ENCODE results near the gene ZBTB7C.

ZBTB7C gene

DNA sequence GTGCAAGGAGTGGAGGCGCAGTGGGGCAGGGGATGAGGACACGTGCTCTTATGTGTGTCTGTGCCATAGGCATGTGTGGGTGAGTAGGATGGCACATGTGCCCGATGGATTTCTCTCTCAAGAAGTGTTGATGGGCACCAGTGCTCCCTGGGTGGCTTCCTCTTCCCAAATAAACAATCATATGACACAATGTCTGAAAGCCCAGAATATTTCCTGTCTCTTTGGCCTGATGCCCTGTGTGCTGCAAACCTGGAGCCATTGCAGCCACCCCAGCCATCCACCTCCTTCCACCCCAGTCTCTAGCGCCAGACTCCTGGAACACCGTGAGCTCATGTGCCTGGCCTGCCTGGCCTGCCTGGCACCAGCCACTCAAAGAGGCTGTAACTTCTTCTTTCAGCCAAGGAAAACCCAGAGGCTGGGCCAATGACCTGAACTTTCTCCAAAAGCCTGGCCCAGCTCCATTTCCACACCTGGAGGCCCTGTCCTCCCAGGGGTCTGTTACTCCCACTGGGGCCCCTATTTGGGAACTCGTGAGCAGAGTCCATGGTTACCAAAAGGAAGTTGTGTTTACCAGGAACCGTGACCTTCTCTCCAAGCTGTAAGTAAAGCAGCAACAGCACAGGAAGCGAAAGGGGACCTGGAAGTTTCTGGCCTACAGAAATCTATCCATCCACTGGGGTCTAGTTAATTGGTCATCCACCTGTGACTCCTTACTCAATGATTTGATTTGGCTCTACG lies 9.5 kb upstream of the ZBTB7C start:
- DNase-seq: no peak

DNA sequence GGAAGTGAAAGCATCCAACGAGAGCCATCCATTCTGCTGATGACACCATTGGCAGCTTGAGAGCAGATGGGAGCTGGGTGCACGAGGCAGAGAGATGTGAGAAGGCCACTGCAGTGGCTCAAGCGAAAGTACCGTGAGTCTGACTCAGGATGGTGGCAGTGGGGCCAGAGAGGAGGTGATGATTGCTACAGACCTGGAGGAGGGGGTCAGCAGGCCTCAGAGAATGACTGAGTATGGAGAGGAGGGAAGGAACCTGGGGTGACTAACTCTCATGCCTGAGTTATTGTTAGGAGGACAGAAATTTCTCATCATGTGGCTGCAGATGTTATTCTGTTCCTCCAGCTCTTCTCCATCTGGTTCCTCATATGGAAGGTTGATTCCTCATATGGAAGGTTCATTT lies 8.8 kb upstream of the ZBTB7C start:
- DNase-seq: no peak

DNA sequence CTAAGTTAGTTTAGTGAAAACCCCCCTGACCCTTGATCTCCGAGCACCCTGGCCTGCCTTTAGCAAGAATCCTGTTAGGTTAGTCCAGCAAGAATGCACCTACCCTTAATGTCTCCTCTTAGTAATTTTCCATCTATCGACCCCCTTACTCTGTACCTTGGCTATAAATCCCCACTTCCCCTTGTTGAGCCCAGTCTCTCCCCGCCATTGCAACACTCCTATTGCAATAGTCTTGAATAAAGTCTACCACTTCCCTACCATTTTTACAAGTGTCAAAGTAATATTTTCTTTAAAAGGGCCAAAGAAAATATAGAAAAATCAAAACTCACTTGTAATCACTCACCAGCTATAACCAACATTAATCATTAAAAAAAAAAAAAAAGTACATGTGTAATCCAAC lies 4.2 kb upstream of the ZBTB7C start:
- DNase-seq: no peak

DNA sequence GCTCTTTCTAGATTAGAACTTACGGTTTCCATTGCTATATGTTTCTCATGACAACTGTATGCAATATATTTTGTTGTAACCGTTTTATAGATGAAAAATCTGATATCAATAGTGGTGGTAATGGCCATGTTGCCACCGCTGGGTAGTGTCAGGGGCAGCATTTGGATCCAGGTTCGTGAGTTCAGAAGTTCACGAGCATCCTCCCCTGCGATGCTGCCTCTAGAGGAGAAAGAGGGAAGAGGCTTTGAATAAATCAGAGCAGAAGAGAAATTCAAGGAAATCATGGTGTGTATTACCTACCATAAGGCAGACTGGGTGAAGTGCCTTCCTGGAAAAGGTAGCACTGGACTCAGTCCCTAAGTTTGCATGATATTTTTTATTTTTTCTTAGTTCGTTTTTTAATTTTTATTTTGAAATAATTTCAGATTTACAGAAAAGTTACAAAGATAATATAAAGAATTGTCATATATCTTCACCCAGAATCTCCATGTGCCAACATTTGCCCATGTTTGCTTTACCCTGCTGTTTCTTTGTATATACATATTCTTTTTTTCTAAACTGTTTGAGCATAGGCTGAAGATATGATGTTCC lies 3.3 kb upstream of the ZBTB7C start:
- peak in 3 of 58 donors; percentile 8 to 21 (median 15) for DNase-seq

DNA sequence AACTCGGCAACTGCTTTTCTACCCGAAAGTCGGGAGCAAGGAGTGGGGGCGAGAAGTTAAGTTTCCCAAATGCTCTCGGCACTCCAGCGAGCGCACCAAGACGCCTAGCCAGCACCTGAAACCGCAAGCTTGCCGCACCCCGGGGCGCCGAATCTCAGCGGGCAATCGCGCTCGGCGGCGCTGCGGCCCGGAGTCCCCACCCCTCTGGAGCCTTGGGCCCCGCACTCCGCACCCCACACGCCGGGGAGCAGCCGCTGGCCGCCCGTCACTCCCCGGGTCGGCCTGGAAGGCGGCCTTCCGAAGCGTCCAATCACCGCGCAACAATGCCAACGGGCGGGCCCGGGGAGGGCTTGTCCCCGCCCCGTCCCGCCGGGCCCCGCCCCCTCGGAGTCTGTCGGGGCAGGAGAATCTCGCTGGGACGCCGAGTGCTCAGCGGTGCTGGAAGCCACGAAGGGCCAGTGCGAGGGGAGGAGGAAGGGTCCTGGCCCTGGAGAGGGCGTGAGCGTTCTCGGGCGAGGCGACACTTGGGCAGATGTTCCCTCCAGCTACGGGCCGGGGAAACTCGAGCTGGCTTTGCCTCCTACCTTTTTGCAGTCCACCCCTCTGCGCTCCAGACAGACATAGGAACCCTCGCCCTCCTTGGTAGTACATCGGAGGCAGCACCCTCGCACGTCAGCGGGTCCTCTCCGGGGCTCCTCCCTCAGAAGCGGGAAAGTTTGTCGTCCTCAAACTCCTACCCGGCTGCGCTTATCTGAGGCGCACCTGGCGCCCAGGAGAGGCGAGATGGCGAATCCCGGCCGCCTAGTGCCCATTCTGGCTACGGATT lies 1.1 kb upstream of the ZBTB7C start:
- DNase-seq: peak; percentile 16 to 89 (median 78)

DNA sequence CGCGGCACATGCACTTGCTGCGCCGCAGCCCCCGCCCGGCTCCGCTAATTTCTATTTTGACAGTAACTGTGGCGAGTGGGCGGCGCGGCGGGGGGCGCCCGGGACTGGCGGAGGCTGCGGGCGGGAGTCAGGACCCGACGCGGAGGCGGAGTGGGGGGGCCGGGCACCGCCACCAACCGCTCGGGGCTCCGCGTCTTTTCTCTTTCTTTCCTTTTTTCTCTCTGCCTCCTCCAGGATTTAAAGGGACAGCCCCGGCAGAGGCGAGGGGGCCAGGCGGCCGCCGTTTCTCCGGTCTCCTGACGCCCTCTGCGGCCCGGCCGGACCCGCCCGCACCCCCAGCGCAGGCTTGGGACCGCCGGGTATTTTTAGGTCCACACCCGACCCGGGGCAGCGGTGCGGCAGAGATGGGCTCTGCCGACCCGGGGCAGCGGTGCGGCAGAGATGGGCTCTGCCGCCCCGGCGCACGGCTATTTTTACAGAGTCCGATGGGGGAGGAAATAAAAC lies 460 bp upstream of the ZBTB7C start:
- peak in 40 of 58 donors; percentile 12 to 74 (median 48) for DNase-seq

DNA sequence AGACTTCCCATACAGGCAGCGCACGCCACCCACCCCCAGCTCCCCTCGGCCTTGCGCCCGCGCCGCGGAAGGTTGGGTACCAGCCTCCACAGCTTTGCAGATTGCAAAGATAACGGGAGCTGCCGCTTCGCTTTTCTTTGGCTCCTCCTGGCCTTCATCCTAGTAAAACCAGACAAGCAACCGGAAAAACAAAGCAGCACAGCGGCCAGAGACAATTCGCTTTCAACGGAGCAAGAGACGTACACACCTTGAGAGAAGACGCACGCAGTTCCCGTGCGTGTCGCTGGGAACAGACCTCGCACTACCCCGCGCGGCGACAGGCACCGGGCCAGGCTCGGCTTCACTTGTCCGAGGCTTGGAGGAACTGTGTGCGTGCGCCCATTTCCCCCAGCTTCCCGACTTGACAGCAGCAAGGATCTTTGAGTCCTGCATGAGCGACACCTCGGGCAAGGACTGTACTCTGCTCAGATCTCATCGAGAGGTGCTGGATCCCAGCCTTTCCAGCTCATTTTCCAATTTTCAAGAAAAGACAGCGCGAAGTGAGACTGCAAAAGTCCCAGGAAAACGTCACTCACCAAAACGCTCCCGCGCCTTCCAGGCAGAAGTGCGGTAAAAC lies 964 bp downstream of the ZBTB7C start:
- DNase-seq: peak in 7 of 58 donors; percentile 10 to 41 (median 18)

DNA sequence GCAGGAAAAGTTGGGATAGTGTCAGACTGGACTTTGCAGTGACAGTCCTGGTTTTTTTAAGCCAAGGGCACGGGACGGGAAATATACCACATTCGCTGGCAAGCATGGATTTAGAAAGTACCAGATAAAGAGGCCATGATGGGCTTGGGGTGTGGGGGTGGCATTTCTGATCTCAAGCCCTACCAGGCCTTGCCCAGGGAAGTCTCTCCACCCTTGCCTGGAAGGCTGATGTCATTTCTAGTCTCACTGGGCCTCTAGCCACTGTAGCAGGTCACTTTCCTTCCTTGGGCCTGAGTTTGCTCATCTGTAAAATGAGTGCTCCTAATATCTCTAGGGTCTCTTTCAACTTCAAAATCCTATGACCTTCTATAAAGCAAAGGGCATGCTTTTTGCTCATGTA lies 1.8 kb downstream of the ZBTB7C start:
- no peak for DNase-seq

DNA sequence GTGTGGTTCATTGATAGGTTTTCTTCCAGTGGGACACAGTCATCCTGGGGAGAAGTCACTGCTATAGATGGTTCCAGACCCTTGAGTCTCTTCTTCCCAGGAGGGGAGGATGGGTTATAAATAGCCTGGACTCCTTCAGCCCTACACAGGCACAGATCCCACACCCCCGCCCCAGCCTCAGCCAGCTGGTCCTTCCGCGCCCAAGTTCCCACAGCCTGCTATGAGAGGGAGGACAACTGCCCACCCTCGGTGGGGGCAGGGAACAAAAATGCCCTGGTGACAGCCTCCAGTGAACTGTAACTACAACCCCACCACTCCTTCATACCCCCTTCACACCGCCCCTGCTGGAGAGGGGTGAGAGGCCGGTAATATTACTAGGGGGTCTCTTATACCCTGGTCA lies 3.2 kb downstream of the ZBTB7C start:
- DNase-seq: no peak

DNA sequence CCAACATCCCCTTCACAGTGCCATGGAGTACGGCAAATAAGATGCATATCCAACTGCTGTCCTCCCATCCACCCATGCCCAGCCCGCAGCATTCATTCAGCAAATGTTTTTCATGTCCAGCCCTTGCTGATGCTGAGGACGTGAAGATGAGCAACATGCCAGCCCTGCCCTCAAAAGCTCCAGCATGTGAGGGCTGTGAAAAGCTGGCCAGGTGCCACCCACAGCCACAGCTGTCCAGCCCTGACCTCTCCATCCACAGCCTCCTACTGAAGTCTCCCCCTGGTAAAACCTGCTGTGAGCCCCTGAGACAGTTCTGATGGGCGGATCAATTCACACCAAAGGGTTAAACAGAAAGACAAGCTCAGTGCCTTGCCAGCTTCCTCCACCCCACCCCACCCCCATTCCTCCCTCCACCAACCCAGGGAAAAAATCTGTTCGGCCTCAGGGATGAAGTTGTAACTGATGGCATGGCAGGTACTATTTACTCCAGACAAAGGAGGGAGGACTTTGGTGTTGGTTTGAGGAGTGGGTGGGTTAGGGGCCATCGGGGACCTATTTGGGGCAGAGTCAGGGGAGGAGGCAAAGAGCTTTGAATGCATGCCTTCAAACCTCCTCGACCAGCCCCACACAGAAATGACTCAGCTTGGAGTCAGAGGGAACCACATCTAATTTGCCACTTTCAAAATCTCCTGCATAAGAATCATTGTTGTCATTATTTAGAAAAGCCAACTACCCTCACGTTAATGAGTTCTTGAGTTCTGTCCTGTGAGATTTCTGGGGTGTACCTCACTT lies 4.3 kb downstream of the ZBTB7C start:
- DNase-seq: no peak

DNA sequence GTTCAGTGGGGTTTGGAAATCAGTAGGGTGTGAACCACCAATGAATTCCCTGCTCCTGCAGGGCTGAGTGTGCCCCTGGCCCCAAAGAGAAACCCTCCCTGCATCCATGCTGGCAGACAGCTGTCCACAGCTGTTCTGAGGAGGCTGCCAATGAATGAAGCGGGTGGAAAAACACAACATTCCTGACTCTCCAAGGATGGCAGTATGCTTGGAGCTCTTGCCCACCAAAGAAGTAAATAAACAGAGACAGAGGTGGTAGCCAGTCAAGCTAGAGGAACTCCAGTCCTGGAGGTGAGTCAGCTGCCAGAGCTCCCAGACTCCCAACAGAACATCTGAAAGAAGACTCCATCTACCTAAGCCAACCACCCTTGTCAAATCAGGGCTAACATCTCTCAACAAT lies 6.2 kb downstream of the ZBTB7C start:
- no peak for DNase-seq

DNA sequence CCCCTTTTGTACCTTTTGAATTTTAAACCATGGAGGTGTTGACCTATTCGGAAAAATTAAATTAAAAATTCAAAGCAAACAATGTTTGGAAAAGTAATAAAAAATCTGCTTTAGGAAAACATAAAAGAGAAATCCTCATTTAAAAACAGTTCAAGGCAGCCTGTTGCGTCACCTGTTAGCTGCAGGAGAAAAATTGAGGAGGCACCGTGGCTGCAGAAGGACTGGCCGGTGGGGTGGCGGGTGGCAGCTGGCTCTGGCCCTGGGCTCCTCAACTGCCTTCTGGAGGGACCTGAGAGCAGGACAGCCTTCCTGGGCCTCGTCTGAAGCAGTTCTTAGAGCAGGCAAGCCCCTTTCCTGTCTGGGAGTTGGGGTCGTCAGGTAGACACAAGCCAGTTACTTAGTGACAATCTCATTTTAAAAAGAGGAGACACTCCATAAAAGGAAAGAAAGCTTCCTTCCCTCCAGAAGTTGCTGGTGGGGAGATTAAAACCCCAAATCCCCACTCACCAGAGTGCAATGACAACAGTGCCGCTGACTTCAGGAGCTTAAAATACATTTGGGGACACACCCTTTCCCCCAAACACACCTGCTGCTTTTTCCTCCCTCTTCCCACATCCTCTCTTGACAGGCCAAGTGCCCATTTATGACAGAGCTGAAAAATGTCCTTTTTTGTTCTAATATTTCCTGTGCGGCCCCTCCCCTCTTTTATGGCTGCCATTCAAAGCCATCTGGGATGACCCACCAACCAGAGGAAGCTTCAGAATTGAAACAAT lies 9.7 kb downstream of the ZBTB7C start:
- no peak for DNase-seq

DNA sequence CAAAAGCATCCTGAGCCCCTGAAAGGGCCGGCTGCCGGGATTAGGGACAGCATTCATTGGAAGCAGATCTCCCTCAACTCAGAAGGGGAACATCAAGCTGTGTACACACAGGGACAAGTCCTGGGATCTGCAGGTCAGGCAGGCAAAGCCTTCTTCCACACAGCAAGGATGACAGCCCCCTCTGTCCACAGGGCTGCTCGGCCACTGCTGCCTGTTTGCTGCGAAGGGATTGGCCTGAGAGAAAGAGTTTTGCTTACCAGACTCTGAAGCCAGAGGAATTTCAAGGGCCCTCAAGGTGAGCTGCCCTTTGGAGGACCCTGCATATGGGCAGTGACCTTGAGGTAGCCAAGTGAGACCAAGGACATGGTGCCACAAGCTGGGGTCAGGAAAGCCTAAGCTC lies 11.1 kb downstream of the ZBTB7C start:
- no peak for DNase-seq

DNA sequence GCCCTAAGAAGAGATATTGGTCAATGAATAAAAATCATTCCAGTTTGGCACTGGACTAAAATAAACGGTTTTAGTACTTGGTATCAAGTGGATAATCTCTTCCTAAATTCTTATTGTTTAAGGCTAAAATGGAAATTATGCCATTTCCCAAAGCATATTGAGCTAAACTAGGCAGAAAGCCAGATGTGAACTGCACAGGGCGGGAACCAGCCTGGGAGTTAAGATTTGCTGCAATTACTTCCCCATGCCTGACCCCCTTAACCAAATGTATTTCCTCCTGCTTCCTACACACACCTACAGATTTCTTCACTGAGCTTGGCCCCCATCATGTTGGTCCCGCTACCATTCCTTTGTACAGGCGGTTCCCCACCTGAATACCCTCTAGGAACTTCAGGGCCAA lies 12.2 kb downstream of the ZBTB7C start:
- no peak for DNase-seq

DNA sequence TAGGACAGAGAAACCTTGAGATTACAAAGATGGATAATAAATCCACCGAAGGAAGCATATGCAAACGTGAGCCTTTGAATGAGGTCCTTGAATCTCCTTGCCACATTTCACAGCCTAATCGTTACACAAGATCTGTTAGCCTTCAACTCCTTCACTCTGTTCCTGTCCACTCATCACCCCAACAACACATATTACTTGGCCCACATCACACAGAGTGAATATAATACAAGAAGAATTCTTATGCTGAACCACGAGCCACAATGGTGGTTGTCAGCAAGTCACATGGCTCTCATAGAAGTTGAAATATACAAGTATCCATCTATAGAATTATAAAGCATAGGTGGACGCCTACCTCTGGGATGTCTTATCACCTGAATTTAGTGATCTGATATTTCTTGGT lies 12.6 kb downstream of the ZBTB7C start:
- DNase-seq: no peak

DNA sequence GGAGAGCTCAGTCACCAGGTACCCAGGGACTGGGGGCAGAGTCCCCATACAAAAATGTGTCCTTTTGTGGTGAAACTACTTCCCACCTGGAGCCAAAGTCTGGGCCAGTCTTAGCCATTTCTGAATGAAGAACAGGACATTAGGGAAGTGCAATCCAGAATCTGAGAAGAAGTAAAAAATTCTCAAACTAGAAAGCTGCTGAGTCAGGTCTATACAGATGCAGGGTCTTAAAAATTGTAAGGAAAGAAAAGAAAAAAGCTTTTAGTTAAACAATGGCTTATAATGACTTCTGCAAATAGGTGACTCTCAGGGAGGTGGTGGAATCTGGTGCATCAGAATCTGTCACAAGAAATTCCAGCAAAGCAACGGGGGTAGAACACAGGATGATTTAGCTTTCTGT lies 13.5 kb downstream of the ZBTB7C start:
- no peak for DNase-seq

DNA sequence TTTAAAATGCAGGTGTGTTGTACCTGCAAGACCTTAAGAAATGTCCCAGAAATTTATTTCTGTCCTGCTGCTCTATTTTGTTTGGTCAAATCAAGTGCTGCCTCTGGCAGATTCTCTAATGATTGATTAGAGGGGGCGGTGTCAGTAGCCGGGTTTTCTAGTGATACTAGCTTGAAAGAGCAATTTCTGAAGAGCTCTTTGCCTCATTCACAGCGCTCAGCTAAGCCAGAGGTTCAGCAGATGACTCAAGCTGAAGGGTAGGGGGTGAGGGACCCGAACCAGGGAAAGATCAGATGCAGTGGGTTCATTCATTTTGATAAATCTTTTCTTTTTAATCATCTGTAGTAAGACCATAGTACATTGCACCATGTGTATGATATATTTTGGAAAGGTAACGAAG lies 15.0 kb downstream of the ZBTB7C start:
- no peak for DNase-seq

DNA sequence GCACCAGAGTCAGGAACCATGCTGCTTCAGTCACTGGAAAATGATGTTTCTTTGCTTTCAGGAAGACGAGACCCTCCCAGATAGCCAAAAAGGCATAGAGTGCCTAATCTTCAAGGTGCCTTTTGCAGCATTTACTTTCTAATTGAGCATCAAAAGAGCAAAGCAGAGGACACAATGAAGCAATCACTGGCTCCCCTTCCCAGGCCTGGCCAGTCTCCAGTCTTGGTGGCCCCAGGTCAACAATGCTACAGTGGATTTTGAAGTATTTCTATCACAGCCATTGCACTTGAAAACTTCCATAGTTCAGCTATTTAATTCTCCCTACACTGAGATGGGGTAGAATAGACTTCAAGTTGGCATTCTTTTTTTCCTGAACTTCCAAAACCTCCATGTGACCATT lies 15.4 kb downstream of the ZBTB7C start:
- no peak for DNase-seq

DNA sequence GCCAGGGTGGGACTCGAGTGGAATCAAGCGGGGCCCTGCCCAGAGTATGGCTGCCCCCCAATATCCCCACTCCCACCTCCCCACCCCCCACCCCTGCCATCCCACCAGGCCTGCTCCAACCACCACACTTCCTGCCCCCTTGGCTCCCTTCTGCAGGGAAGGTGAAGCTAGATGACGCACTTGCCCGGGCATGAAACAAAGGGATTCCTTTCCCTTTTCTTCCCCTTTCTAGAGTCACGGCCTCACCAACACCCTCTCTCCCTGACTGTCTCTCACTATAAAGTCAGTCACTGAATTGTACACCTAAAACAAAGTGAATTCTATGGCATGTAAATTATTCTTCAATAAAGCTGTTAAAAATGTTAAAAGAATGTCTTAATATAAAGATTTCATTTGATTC lies 16.0 kb downstream of the ZBTB7C start:
- no peak for DNase-seq

DNA sequence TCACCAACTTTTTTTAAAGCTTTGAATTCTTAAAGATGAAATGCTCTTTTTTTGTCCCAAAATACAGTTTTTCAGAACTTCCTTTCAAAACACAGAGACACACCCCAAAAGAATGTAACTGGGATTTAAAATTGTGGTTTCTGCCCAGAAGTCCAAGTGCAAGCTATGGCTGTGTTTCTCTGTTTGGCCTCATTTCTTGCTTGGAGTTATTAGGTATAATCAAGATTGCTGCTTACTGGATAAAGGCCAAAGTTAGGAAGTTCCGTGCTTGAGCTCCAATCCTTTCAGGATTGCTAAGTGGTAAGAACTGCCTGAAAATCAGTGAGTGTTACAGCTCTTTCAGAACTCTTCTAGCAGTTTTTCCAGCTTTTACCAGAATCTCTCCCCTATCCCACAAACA lies 16.9 kb downstream of the ZBTB7C start:
- DNase-seq: no peak

Measured in anterior cingulate cortex (tissue), 58 donors.